Measurements from ENCODE around the gene WWC2. TPM values are rescaled to one million over a fixed set of nuclear protein-coding genes. Genes with fewer than 3 reads are reported as not detected.

Gene WWC2
- polyA plus RNA-seq, 2 of the 4 experiments (the other 2 are of a cell fraction), result 14.9 to 26.9 TPM

DNA sequence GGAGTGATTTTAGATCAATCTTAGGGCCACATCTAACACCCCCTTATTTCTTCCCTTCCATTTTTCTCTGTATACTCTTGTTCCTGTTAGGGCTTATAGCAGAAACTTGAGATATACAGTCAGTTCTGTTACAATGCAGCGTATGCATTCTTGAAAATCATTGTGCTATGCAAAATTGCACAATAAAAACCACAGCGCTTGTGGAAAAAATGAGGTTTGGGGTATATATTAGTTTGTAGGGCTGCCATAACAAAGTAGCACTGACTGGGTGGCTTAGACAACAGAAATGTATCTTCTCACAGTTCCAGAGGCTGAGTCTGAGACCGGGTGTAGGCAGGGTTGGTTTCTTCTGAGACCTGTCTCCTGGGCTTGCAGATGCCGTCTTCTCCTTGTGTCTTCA, 59.0 kb downstream of the WWC2 start (continued):
- TF ChIP-seq CEBPB (IDR thresholded peaks at IDR 0.05) (no peak), ZC3H11A (IDR thresholded peaks at IDR 0.05) (no peak), USF2 (IDR thresholded peaks at IDR 0.05) (no peak), CTCF (IDR thresholded peaks at IDR 0.05) (no peak), HOXB13 (CRISPR knock-in tag; IDR thresholded peaks at IDR 0.05; ENCODE audit: low read depth) (no peak), NFE2L2 (conservative IDR thresholded peaks at IDR 0.05; ENCODE audit: low read length) (no peak), MAX (IDR thresholded peaks at IDR 0.05) (no peak), RARB (CRISPR knock-in tag; IDR thresholded peaks at IDR 0.05) (no peak)

DNA sequence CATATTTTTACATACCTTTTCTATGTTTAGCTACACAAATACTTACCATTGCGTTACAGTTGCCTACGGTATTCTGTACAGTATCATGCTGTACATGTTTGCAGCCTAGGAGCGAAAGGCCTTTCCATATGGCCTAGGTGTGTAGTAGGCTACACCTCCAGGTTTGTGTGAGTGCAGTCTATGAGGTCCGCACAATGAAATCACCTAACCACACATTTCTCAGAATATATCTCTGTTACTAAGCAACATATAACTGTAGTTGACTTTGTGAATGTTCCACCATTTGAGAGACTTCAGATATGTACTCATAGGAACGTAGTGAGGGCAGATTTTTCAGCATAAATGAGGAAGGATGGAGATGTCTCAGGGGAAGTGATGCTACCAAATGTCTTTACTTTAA, 62.6 kb downstream of the WWC2 start:
- CTCF ChIA-PET, result no interaction called here
- FAIRE-seq, result no peak
- 93% methylated on average over 5 of the region's 5 CpGs for WGBS (ENCODE audit: missing lambda C conversion rate)

More for the DNA sequence above, 62.6 kb downstream of the WWC2 start:
- POLR2A ChIA-PET, result no interaction called here
- Histone ChIP-seq H3K4me2 (no peak overlapping the region), H3K4me3 (no peak overlapping the region), H3K27ac (no peak overlapping the region), H3K4me1 (peaks cover 33% of the 10 kb centered on the region), H3K9me3 (no peaks in the 10 kb centered on the region)
- DNase-seq (ENCODE audit: low read depth in 1 of 2, low spot score in 1 of 2) (no peak), ATAC-seq (no peak)
- TF ChIP-seq, protein P1, sequence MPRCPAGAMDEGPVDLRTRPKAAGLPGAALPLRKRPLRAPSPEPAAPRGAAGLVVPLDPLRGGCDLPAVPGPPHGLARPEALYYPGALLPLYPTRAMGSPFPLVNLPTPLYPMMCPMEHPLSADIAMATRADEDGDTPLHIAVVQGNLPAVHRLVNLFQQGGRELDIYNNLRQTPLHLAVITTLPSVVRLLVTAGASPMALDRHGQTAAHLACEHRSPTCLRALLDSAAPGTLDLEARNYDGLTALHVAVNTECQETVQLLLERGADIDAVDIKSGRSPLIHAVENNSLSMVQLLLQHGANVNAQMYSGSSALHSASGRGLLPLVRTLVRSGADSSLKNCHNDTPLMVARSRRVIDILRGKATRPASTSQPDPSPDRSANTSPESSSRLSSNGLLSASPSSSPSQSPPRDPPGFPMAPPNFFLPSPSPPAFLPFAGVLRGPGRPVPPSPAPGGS (IDR thresholded peaks at IDR 0.05), result no peak
- TF ChIP-seq ZNF302 (CRISPR knock-in tag; IDR thresholded peaks at IDR 0.05) (no peak), ZFP36 (IDR thresholded peaks at IDR 0.05; ENCODE audit: borderline replicate concordance, partially characterized antibody) (no peak), HOXB13 (CRISPR knock-in tag; IDR thresholded peaks at IDR 0.05; ENCODE audit: low read depth) (no peak), EHF (CRISPR knock-in tag; IDR thresholded peaks at IDR 0.05) (no peak), MAFK (IDR thresholded peaks at IDR 0.05; ENCODE audit: partially characterized antibody) (no peak), SREBF2 (IDR thresholded peaks at IDR 0.05) (no peak), HDAC2 (IDR thresholded peaks at IDR 0.05) (no peak), MAZ (IDR thresholded peaks at IDR 0.05; ENCODE audit: borderline replicate concordance, low read depth, low read length) (no peak), RFX5 (IDR thresholded peaks at IDR 0.05) (no peak), NFE2L2 (conservative IDR thresholded peaks at IDR 0.05; ENCODE audit: low read length) (no peak), RNF2 (IDR thresholded peaks at IDR 0.05; ENCODE audit: borderline replicate concordance, low read depth) (no peak)
- TF ChIP-seq, protein P2, sequence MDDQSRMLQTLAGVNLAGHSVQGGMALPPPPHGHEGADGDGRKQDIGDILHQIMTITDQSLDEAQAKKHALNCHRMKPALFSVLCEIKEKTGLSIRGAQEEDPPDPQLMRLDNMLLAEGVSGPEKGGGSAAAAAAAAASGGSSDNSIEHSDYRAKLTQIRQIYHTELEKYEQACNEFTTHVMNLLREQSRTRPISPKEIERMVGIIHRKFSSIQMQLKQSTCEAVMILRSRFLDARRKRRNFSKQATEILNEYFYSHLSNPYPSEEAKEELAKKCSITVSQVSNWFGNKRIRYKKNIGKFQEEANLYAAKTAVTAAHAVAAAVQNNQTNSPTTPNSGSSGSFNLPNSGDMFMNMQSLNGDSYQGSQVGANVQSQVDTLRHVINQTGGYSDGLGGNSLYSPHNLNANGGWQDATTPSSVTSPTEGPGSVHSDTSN (IDR thresholded peaks at IDR 0.05), result no peak
- TF ChIP-seq, protein P3, sequence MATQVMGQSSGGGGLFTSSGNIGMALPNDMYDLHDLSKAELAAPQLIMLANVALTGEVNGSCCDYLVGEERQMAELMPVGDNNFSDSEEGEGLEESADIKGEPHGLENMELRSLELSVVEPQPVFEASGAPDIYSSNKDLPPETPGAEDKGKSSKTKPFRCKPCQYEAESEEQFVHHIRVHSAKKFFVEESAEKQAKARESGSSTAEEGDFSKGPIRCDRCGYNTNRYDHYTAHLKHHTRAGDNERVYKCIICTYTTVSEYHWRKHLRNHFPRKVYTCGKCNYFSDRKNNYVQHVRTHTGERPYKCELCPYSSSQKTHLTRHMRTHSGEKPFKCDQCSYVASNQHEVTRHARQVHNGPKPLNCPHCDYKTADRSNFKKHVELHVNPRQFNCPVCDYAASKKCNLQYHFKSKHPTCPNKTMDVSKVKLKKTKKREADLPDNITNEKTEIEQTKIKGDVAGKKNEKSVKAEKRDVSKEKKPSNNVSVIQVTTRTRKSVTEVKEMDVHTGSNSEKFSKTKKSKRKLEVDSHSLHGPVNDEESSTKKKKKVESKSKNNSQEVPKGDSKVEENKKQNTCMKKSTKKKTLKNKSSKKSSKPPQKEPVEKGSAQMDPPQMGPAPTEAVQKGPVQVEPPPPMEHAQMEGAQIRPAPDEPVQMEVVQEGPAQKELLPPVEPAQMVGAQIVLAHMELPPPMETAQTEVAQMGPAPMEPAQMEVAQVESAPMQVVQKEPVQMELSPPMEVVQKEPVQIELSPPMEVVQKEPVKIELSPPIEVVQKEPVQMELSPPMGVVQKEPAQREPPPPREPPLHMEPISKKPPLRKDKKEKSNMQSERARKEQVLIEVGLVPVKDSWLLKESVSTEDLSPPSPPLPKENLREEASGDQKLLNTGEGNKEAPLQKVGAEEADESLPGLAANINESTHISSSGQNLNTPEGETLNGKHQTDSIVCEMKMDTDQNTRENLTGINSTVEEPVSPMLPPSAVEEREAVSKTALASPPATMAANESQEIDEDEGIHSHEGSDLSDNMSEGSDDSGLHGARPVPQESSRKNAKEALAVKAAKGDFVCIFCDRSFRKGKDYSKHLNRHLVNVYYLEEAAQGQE (IDR thresholded peaks at IDR 0.05), result no peak

Data from A549 (cell line).